MM.1S (cell line): ENCODE measurements around the gene SH3RF1.

ENCODE experiments used
- DNase-seq: peaks from one replicate; pipeline ENCODE4 v3.0.0-alpha.2; 2015
- H2AFZ ChIP-seq: fragments of 300-600 bp; sonication (generic); 2 replicates; pipeline ENCODE4 v1.6.0; 2016; ENCODE audit warnings: antibody characterized with exemption, low read length
- H3F3A ChIP-seq: fragments of 300-600 bp; sonication (generic); 2 replicates; pipeline ENCODE4 v1.6.1; 2016; ENCODE audit warnings: mild to moderate bottlenecking, antibody characterized with exemption, low read length, moderate library complexity, mixed read lengths; ENCODE audit not compliant: insufficient read depth
- H3K27ac ChIP-seq: fragments of 300-600 bp; sonication (generic); 2 replicates; pipeline ENCODE4 v1.5.1; 2016; ENCODE audit warnings: mild to moderate bottlenecking, low read length
- H3K27me3 ChIP-seq: fragments of 300-600 bp; sonication (generic); replicated peaks from 2 replicates; pipeline ENCODE4 v1.6.0; 2016; ENCODE audit warnings: low read length; ENCODE audit not compliant: insufficient read depth
- H3K36me3 ChIP-seq: fragments of 300-600 bp; sonication (generic); replicated peaks from 2 replicates; pipeline ENCODE4 v1.6.1; 2016; ENCODE audit warnings: mild to moderate bottlenecking, low read length, mixed read lengths; ENCODE audit not compliant: insufficient read depth
- H3K4me1 ChIP-seq: fragments of 300-600 bp; sonication (generic); 2 replicates; pipeline ENCODE4 v1.6.1; 2016; ENCODE audit warnings: low read length, mixed read lengths
- H3K4me2 ChIP-seq: fragments of 300-600 bp; sonication (generic); 2 replicates; pipeline ENCODE4 v1.6.0; 2016; ENCODE audit warnings: low read depth, low read length
- H3K4me3 ChIP-seq: fragments of 300-600 bp; sonication (generic); 2 replicates; pipeline ENCODE4 v1.5.1; 2016; ENCODE audit warnings: low read length, mixed read lengths
- H3K79me2 ChIP-seq: fragments of 300-600 bp; sonication (generic); 2 replicates; pipeline ENCODE4 v1.6.1; 2016; ENCODE audit warnings: mixed run types, low read length, mixed read lengths
- H3K9ac ChIP-seq: fragments of 300-600 bp; sonication (generic); 2 replicates; pipeline ENCODE4 v1.6.1; 2016; ENCODE audit warnings: low read length, mixed read lengths
- H3K9me2 ChIP-seq: fragments of 300-600 bp; sonication (generic); replicated peaks from 2 replicates; pipeline ENCODE4 v1.6.1; 2016; ENCODE audit warnings: mild to moderate bottlenecking, low read length, mixed read lengths; ENCODE audit not compliant: insufficient read depth
- H3K9me3 ChIP-seq: fragments of 300-600 bp; sonication (generic); replicated peaks from 2 replicates; pipeline ENCODE4 v1.6.1; 2016; ENCODE audit warnings: mild to moderate bottlenecking, low read length, mixed read lengths; ENCODE audit not compliant: insufficient read depth
- H4K20me1 ChIP-seq: fragments of 300-600 bp; sonication (generic); 2 replicates; pipeline ENCODE4 v1.6.1; 2016; ENCODE audit warnings: mild to moderate bottlenecking, low read length, moderate library complexity, mixed read lengths; ENCODE audit not compliant: insufficient read depth
- CTCF ChIP-seq: fragments of 300-600 bp; sonication (generic); IDR thresholded peaks from 2 replicates; pipeline ENCODE4 v1.5.1; 2016; ENCODE audit warnings: antibody characterized with exemption, low read length, mixed read lengths
- EZH2 ChIP-seq: fragments of 300-600 bp; sonication (generic); optimal IDR thresholded peaks from 2 replicates; pipeline ENCODE3; 2017; ENCODE audit warnings: low read depth, mild to moderate bottlenecking, antibody characterized with exemption, low read length, mixed read lengths
- EZH2phosphoT487 ChIP-seq: fragments of 300-600 bp; sonication (generic); IDR thresholded peaks from 2 replicates; pipeline ENCODE4 v1.6.1; 2018; ENCODE audit warnings: antibody characterized with exemption, low read length

SH3RF1 gene

DNA sequence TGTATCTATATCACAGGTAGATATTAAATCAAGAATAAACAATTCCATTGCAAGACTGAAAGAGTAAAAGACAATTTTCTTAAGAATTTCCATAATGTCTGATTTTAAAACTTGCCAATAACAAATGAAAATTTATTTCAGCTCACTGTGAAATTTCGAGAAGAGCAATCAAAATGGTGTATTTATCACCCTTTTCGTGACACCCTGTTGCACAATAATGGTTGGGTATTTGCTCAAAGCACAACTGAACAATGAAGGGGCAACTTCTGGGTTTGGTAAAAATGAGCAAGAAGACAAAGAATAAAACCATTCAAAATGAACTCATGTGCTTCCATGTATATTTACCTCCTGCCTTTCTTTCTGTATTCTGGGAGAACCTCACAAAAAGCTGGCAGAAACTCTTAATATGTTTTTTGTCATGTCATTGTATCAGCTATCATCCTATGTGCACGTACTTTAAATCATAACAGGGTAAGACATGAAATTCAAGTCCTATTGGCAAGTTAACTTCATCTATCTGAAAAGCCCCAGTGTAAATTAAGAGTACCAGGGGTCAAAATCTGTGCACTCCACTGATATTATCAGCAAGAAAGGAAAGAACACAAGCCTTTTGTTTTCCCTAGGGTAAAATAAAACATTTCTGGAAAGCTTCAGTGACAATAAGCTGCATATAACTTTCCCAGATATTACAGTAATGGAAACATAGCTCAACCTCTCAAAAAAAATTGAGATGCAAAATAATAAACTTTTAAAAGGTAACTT is 133.8 kb downstream of the SH3RF1 start:
- Histone ChIP-seq H3K4me3 (no peak overlapping the region), H3K9ac (no peak overlapping the region), H3K36me3 (no peaks in the 10 kb centered on the region), H3K4me2 (no peak overlapping the region), H3F3A (no peaks in the 10 kb centered on the region), H3K9me2 (no peaks in the 10 kb centered on the region), H3K27me3 (no peaks in the 10 kb centered on the region), H3K4me1 (no peaks in the 10 kb centered on the region), H3K79me2 (no peaks in the 10 kb centered on the region), H4K20me1 (no peaks in the 10 kb centered on the region), H2AFZ (no peak overlapping the region), H3K27ac (no peak overlapping the region), H3K9me3 (no peaks in the 10 kb centered on the region)
- DNase-seq = no peak
- TF ChIP-seq CTCF (no peak), EZH2phosphoT487 (no peak), EZH2 (no peak)

DNA sequence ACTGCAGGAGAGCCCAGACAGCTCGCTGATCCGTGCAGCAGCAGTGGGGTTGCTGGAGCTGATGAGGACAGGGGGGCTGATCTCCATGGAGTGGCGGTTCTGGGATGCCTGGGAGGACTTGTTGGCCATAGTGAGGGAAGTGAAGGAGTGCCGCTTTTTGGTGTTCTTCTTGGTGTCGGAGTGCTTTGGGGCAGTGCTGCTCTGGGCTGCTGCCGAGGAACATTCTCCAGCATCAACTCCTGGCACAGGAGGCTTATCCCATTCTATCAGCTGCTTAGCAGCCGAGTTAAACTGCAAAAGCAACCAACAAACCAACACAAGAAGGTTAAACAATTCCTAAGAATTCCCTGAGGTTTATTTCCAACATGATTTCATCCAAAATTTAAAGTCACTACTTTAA is 134.4 kb downstream of the SH3RF1 start:
- Histone ChIP-seq H3K27ac (no peak overlapping the region), H3K4me3 (no peak overlapping the region), H3K9me3 (no peaks in the 10 kb centered on the region), H3K4me2 (no peak overlapping the region), H3K9me2 (no peaks in the 10 kb centered on the region), H2AFZ (no peak overlapping the region), H3K79me2 (no peaks in the 10 kb centered on the region), H4K20me1 (no peaks in the 10 kb centered on the region), H3K27me3 (no peaks in the 10 kb centered on the region), H3K4me1 (no peaks in the 10 kb centered on the region), H3K9ac (no peak overlapping the region), H3K36me3 (no peaks in the 10 kb centered on the region), H3F3A (no peaks in the 10 kb centered on the region)
- no peak for DNase-seq
- TF ChIP-seq EZH2phosphoT487 (no peak), CTCF (no peak)

- no peaks in the 10 kb centered on the region for H3K9me3 ChIP-seq
- H3K27me3 ChIP-seq = no peaks in the 10 kb centered on the region
- no peak overlapping the region for H3K27ac ChIP-seq
- TF ChIP-seq EZH2 (no peak), CTCF (no peak), EZH2phosphoT487 (no peak)
- H3K9me2 ChIP-seq = no peaks in the 10 kb centered on the region
- no peak overlapping the region for H3K4me2 ChIP-seq
- no peak overlapping the region for H2AFZ ChIP-seq
- H3K4me1 ChIP-seq = no peaks in the 10 kb centered on the region
- H3K9ac ChIP-seq = no peak overlapping the region
- no peaks in the 10 kb centered on the region for H3K79me2 ChIP-seq
- no peaks in the 10 kb centered on the region for H3F3A ChIP-seq
- no peaks in the 10 kb centered on the region for H4K20me1 ChIP-seq
- no peak overlapping the region for H3K4me3 ChIP-seq
- DNase-seq = no peak
- no peaks in the 10 kb centered on the region for H3K36me3 ChIP-seq
Measured at GRCh38 chr4:169135776-169136175, 135.0 kb downstream of the SH3RF1 start.
